GM13977 (cell line): ENCODE results near the gene FRRS1L.

Experiments
- DNase-seq: peaks from one replicate; pipeline ENCODE4 v3.0.0; 2012; ENCODE audit warnings: low spot score
- CTCF ChIP-seq: IDR thresholded peaks from 2 replicates; pipeline ENCODE4 v1.5.1; 2012; ENCODE audit warnings: mild to moderate bottlenecking, control low read depth; ENCODE audit not compliant: insufficient read depth; ENCODE audit errors: extremely low read depth, missing control alignments
- in situ Hi-C: fragments of 300-500 bp; cut with MboI; formaldehyde crosslinking; loops from one replicate; pipeline ENCODE4 v1.12.0; 2022; ENCODE audit warnings: low sequenced_read_pairs, low pct_unique_long_range_greater_than_20kb, mixed read lengths, inconsistent platforms; ENCODE audit not compliant: unreplicated experiment

FRRS1L gene

DNA sequence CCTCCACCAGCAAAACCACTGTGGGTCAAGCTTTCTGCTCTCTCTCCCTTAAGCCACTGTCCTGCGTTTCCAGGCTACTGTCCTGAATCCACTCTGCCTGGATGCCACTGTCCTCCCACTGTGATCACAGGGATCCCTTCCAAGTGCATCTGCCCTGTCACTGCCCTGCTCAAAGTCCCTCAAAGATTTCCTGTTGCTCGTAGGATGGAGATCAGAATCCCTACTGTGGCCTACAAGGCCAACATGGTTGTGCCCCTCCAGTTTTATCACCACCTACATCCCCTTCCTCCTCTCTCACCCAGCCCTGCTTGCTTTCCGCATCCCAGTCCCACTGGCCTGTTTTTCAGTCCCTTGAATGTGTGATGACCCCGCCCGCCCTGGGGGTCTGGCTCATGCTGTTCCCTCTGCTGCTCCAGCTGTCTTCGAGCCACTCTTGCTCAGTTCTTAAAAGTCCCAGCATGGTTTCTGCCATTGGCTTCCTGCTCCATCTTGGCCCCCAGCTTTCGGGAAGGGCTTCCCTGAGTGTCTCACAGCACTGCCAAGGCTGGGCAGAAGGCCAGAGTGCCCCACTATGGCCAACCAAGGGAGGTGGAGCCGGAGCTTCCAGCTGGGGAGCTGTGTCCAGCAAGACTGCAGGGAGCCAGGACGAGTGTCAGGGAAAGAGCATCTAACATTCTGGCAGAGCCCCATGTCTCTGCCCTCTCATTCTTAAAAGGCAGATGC lies 12.9 kb upstream of the FRRS1L start:
- DNase-seq, result no peak
- in situ Hi-C loops, result no loop called here
- TF ChIP-seq CTCF, result no peak

- DNase-seq, result no peak
- TF ChIP-seq CTCF, result no peak
- in situ Hi-C loops, result no loop called here
Observed at GRCh38 chr9:109176963-109177362, 9.9 kb upstream of the FRRS1L start.

GRCh38 chr9:109176386-109176785 lies 9.3 kb upstream of the FRRS1L start:
- no peak for DNase-seq
- in situ Hi-C loops, result no loop called here
- TF ChIP-seq CTCF, result no peak

DNA sequence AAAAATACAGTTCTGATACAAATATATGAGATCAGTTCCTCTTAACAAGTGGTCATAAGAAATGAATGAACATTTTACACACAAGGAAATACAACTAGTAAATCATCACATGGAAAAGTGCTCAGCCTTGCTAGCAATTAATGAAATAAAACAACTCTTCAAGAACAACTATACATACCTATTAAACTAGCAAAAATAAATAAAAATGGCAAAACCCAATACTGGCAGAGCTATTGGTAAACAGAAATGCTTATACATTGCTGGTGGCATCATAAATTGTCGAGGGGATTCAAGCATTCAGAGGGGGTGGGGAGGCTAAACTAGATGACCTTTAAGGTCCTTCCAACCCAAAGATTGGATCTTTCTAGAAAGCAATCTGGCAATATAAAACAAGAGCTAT lies 5.9 kb upstream of the FRRS1L start:
- TF ChIP-seq CTCF, result no peak
- in situ Hi-C loops, result no loop called here
- no peak for DNase-seq

DNA sequence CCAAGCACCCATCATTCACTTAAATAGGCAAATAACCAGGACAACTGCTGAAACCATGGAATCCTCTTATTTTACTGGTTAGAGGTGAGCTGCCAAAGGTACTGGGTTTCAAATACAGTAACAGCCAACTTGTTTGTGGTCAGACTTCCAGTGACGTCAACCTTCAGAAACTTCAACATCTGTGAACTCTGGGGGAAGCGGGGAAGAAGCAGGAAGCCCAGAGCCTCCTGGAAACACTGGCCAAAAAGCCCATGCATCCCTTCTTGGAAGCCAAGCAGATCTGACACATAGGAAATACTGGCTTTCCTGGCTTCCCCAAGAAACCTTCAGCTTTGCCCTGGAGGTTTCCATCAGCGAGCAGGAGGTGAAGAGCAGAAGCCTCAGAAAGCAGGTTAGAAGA lies 4.9 kb upstream of the FRRS1L start:
- in situ Hi-C loops, result no loop called here
- TF ChIP-seq CTCF, result no peak
- DNase-seq, result no peak

DNA sequence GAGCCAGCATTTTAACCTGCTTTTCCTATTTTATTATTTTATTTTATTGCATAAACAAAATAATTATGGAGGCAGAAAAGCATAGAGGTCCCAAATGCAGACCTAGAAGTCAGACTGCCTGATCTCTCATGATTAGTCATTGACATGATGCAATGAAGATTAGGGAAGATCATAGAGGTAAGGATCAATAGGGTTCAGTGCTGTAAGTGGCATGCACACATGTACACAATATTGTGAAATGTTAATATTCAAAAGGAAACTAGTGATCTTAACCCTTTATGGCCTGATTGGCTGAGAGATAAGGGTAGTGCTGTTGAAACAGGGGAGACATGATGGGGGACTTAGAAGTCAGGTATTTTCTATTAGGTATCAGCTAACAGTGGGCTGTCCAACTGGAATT lies 1.1 kb upstream of the FRRS1L start:
- no peak for TF ChIP-seq CTCF
- in situ Hi-C loops, result no loop called here
- DNase-seq, result no peak
